GM13977 (cell line): ENCODE results near the gene PM20D1.

Source experiments
- DNase-seq: peaks from one replicate; pipeline ENCODE4 v3.0.0; 2012; ENCODE audit warnings: low spot score
- in situ Hi-C: fragments of 300-500 bp; cut with MboI; formaldehyde crosslinking; loops from one replicate; pipeline ENCODE4 v1.12.0; 2022; ENCODE audit warnings: low sequenced_read_pairs, low pct_unique_long_range_greater_than_20kb, mixed read lengths, inconsistent platforms; ENCODE audit not compliant: unreplicated experiment
- TF ChIP-seq, protein P1 (sequence below): IDR thresholded peaks from 2 replicates; pipeline ENCODE4 v1.5.1; 2012; ENCODE audit warnings: mild to moderate bottlenecking, control low read depth; ENCODE audit not compliant: insufficient read depth; ENCODE audit errors: extremely low read depth, missing control alignments

PM20D1 gene

DNA sequence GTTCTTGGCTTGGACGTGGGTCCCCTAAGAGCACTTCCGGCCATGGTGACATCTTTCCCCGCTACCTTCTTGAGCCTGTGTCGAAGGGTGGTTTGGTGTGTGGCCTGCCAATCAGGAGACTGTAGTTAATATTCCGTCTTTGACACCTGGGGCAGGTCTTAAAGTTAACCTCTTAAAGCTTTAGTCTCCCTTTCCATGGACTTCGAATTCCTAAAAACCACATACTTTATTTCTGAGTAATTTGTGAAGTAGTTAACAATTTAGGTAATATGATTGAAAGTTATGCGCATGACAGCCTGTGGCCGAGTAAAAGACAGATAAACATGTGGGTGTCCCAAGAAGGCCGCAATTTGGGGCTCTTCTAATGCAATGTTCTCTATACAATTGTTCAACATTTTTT, 64.5 kb downstream of the PM20D1 start:
- TF ChIP-seq, protein P1, sequence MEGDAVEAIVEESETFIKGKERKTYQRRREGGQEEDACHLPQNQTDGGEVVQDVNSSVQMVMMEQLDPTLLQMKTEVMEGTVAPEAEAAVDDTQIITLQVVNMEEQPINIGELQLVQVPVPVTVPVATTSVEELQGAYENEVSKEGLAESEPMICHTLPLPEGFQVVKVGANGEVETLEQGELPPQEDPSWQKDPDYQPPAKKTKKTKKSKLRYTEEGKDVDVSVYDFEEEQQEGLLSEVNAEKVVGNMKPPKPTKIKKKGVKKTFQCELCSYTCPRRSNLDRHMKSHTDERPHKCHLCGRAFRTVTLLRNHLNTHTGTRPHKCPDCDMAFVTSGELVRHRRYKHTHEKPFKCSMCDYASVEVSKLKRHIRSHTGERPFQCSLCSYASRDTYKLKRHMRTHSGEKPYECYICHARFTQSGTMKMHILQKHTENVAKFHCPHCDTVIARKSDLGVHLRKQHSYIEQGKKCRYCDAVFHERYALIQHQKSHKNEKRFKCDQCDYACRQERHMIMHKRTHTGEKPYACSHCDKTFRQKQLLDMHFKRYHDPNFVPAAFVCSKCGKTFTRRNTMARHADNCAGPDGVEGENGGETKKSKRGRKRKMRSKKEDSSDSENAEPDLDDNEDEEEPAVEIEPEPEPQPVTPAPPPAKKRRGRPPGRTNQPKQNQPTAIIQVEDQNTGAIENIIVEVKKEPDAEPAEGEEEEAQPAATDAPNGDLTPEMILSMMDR: no peak

DNA sequence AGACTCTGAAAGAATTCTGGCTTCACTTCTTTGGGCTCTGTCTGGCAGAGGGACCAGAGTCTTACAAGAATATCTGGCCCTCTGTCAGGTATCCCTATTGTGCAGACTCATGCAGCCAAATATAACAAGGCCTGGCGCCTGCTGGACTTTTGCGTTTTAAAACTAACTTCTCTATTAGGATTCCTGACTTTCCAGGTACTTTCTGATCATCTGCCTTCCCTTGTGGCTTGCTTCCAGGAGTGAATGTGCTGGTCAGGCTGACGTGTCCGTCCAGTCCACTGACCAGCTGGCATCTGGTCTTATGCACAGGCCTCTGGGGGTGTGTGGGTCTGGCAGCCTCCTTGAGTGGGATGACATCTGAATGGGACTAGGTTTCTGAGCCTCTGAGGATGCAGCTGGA, 66.0 kb downstream of the PM20D1 start:
- in situ Hi-C loops: loop anchor here (25.0 kb wide), 1 partner anchor 328 kb away; the partner anchor contains the start of gene AVPR1B
- DNase-seq: no peak
- TF ChIP-seq, protein P1: no peak

More for the DNA sequence above, 64.5 kb downstream of the PM20D1 start:
- in situ Hi-C loops: loop anchor here (25.0 kb wide), 1 partner anchor 327 kb away; the partner anchor contains the start of gene AVPR1B
- no peak for DNase-seq

DNA sequence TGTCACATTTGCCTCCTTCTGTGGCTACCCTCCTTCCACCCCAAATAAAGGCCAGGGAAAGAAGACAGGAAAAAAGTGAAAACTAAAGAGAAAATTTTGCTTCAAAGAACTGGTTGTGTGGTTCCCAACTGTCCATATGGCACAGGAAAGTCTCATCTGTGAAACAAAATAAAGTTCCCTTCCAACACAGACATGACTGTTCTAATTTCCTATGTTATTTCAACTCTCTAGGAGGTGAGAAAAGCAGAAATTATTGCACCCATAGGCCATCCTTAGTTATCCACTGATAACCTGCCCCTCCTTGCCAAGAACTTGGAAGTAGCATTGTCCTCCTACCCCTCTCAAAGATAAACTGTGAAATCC, 66.5 kb downstream of the PM20D1 start:
- no peak for DNase-seq
- TF ChIP-seq, protein P1: no peak
- in situ Hi-C loops: loop anchor here (25.0 kb wide), 1 partner anchor 329 kb away; the partner anchor contains the start of gene AVPR1B

DNA sequence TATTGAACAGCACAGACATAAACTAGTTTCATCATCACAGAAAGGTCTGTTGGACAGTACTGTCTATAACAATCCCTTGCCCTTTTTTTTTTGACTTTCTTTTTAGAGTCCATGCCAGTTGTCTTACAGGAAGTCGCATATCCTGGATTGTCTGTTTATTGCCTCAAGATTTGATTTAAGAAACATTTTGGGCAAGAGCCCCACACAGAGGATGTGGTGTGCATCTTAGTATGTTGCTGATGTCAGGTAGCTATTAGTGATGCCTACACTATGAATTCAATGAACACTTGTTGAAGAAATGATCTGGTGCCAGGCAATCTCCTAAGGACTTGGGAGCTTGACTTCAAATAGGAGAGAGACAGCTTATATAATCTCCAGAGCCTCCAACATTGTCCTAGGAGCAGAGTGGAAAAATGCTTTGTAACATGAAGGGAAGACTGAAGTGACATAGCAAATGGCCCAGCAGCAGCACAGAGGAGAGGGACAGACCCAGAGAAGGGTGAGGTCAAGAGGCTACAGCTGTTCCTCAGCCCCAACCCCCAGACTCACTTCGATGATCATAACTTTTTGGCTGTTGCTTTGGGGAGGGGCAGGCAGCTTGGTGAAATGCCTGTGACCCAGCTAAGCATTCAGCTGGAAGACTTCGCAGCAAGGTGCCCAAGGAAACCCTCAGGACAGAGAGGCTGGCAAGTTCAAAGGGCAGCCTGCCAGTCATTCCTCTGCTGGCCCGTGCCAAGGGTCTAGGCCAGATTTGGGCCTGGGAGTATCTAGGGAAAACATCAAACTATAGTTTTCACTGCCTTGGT, 67.1 kb downstream of the PM20D1 start:
- TF ChIP-seq, protein P1: no peak
- in situ Hi-C loops: loop anchor here (25.0 kb wide), 1 partner anchor 329 kb away; the partner anchor contains the start of gene AVPR1B
- no peak for DNase-seq

DNA sequence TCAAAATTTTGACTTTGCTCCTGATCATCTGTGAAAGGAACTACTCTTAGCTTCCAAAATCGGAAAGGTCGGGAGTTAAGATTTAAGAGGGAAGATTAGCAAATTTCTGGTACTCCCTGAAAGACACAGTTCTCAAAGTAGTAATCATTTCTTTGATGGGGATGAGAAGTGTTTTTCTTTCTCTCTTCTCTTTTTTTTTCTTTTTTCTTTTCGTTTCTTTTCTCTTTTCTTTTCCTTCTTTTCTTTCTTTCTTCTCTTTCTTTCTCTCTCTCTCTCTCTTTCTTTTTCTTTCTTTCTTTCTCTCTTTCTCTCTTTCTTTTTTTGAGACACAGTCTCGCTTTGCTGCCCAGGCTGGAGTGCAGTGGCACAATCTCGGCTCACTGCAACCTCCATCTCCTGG, 69.6 kb downstream of the PM20D1 start:
- DNase-seq: no peak
- TF ChIP-seq, protein P1: no peak
- in situ Hi-C loops: loop anchor here (25.0 kb wide), 1 partner anchor 332 kb away; the partner anchor contains the start of gene AVPR1B
